G401 (cell line): ENCODE results near the gene SCCPDH. TPM values are rescaled to one million over a fixed set of nuclear protein-coding genes. Genes with fewer than 3 reads are reported as not detected.
"Not testable (repeated sequence)": the region's sequence is repeated elsewhere in the genome, so short reads cannot be mapped to it uniquely, and the experiment has no call there.

Experiments
- DNase-seq: peaks from one replicate; pipeline ENCODE4 v3.0.0-alpha.2; 2015; ENCODE audit warnings: low spot score
- in situ Hi-C: cut with HindIII; loops from 2 replicates; pipeline ENCODE4 v1.10.0; 2016; ENCODE audit warnings: low sequenced_read_pairs, mixed read lengths
- total RNA-seq: library from RNA; depleted of rRNA; stranded (reverse); fragments of >200 nt; shearing (Covaris generic); gene quantifications from 2 replicates; pipeline ENCODE4 v1.2.3, GENCODE V29; 2014

SCCPDH gene
- total RNA-seq, 1 experiment from 2014 or later = 66.9 TPM

DNA sequence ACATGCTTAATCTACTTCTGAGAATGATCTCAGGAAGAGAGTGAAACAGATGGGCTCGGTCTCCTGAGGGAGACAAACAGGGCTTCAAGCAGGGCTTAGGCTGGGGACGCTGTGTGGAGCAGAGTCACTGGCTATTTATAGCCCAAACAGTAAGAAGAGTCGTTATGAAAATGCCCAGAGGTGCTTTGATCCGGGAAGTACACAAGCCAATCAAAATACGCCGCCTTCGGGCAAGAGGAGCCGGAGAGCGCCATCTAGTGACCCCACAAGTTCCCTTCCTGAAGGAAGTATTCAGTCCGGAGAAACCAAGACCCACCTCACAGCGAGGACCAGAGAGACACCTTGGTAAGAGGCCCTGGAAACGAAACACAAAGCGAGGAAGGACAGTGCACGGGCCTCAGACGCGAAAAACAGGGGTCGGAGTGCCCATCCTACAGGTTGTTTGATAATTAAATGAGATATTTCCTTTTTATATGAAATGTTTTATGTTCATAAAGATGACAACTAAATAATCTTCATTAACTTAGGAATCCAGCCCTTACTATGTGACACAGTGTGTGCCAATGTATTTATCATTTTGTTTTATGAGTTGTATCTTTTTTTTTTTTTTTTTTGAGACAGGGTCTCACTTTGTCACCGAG, 25.0 kb upstream of the SCCPDH start:
- DNase-seq = peak; percentile 89
- in situ Hi-C loops = no loop called here

DNA sequence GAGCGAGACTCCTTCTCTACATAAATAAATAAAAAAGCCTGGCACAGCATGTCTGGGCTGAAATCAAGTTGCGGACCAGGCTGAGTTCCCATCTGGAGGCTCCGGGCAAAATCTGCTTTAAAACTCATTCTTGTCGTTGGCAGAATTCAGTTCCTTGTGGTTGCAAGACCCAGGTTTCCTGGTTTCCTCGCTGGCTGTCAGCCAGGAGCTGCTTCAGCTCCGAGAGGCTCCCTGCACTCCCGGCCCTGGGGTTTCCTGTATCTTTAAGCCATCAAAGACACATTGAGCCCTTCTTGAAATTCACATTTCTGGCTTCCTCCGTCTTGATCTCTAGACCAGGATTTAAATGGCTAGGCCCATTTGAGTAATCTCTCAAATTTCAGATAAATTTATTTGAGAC, 20.6 kb upstream of the SCCPDH start:
- in situ Hi-C loops = no loop called here
- no peak for DNase-seq

DNA sequence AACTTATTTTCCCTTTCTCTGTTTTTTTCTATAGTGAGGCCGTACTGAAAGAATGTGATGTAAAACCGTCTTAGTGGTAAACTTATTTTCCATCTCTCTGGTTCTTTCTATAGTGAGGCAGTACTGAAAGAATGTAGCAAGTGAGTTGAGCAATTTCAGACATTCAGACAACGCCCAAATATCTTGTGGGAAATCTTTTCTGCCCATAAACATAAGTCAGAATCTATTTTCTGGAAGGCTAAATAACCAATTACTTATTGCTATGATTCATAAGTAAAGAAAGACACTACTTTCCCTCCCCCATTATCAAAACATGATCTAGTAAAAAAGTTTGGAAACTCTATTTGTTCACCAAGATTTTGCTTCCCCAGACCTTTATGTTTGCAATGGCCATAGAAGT, 18.8 kb upstream of the SCCPDH start:
- in situ Hi-C loops = no loop called here
- DNase-seq = no peak

DNA sequence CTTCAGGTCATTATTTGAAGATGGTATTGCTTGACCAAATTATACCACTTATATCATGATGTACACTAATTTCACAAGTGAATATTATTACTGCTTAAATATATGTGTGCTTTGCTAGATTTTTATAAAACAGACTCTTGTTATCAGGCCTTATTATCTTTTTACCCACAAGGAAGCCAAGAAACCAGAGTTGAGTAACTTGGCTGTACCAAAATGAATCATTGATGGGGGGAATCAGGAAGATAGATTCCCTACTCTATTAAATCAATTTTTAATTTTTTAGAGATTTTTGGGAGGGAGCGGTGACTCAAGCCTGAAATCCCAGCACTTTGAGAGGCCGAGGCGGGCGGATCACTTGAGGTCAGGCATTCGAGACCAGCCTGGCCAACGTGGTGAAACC, 16.0 kb upstream of the SCCPDH start:
- in situ Hi-C loops = no loop called here
- DNase-seq = no peak

DNA sequence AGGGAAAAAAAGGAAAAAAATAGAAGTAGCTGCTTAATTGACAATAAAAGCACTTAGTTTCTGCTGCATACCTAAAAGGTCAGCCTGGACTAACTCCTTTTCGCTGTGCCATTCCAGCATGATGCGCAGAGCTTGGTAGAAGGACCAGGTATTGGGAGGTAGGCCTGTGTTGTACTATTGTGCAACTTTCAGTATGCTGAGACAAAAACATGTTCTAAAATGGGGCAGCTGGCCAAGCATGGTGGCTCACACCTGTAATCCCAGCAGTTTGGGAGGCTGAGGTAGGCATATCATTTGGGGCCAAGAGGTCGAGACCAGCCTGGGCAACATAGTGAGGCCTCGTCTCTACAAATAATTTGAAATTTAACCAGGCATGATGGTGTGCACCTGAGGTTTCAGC, 15.0 kb upstream of the SCCPDH start:
- in situ Hi-C loops = no loop called here
- no peak for DNase-seq

DNA sequence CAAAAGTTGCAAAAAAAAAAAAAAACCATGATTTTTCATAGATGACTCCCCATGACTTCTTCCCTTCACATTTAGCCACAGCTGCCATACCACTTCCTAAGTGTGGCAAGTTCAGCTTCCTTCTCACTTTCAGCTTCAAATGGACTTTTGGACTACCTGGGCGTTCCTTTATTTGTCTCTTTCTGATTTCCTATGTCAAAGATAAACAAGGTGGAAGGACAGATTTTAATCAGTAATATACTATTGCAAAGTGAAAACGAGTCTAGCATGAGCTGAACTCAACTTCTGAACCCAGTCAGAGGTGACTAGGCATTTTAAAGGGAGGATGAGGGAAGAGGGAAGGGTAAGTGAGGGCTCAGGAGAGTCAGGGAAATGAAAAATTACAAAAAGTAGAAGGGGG, 14.4 kb upstream of the SCCPDH start:
- no peak for DNase-seq
- in situ Hi-C loops = no loop called here

DNA sequence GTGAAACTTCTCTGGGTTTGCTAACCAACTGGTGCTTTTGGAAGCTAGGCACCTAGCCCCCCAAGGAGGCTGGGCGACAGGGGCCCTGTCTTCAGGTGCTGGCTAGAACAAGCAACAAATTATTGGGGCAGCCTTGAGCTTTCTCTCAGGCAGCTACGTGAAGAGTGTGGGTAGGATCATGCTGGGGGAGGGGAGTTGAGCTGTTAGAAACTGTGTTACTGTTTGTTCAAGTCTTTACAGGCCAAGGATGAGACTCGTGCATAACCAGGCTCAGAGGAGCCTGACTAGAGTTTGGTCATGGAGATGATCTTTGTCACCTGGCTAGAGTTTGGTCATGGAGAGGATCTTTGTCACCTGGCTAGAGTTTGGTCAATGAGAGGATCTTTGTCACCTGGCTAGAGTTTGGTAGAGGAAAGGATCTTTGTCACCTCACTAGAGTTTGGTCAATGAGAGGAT, 12.6 kb upstream of the SCCPDH start:
- no peak for DNase-seq
- in situ Hi-C loops = no loop called here

DNA sequence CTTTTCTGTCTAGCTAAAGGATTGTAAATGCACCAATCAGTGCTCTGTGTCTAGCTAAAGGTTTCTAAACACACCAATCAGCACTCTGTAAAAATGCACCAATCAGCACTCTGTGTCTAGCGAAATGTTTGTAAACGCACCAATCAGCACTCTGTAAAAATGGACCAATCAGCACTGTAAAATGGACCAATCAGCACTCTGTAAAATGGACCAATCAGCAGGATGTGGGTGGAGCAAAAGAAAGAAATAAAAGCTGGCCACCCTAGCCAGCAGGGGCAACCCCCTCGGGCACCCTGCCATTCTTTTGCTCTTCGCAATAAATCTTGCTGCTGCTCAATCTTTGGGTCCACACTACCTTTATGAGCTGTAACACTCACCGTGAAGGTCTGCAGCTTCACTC, 11.8 kb upstream of the SCCPDH start:
- DNase-seq, in situ Hi-C loops: not testable (repeated sequence)

DNA sequence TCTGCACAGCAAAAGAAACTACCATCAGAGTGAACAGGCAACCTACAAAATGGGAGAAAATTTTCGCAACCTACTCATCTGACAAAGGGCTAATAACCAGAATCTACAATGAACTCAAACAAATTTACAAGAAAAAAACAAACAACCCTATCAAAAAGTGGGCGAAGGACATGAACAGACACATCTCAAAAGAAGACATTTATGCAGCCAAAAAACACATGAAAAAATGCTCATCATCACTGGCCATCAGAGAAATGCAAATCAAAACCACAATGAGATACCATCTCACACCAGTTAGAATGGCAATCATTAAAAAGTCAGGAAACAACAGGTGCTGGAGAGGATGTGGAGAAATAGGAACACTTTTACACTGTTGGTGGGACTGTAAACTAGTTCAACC, 4.8 kb upstream of the SCCPDH start:
- in situ Hi-C loops, DNase-seq: not testable (repeated sequence)

DNA sequence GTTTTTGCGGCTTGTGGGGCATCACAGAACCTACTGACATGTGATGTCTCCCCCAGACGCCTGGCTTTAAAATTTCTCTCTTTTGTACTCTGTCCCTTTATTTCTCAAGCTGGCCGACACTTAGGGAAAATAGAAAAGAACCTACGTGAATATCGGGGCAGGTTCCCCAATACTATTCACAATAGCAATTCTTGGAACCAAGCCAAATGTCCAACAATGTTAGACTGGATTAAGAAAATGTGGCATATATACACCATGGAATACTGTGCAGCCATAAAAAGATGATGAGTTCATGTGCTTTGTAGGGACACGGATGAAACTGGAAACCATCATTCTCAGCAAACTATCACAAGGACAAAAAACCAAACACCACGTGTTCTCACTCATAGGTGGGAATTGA, 3.4 kb upstream of the SCCPDH start:
- in situ Hi-C loops = not testable (repeated sequence)

DNA sequence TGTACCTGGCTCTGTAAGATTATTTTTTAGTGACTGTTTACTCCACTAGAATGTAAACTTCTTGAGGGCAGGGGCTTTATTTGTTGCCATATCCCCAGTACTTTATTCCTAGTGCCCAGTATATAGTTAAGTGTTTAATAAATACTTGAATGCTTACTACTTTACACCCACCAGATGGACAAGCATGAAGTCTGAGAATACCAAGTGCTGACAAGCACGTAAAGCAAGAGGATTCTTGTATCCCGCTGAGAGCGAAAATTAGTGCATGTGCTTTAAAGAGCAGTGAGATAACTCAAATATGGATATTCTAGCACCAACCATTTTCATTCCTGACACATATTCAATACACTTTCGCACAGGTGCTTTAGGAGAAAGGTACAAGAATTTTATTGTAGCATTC, 1.5 kb upstream of the SCCPDH start:
- in situ Hi-C loops = no loop called here
- DNase-seq = no peak

More for the DNA sequence above, 3.4 kb upstream of the SCCPDH start:
- DNase-seq = not testable (repeated sequence)

DNA sequence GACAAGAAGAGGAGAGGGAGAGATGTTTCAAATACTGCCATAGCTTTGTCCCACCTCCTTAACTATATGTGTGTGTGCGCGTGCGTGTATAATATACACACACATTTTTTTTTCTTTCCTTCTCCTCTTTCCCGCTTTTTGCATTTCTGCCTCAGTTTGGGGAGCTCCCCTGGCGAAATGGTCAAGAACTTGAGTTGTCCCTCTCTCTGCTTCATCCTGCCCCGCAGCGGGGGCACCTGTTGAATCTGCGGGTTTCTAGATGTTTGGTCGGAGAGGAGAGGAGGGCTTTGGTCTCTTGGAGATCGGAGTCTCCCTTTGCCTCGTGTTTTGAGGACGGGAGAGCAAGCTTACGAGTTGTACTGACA, 504 bp downstream of the SCCPDH start:
- peak; percentile 55 for DNase-seq
- in situ Hi-C loops = no loop called here

DNA sequence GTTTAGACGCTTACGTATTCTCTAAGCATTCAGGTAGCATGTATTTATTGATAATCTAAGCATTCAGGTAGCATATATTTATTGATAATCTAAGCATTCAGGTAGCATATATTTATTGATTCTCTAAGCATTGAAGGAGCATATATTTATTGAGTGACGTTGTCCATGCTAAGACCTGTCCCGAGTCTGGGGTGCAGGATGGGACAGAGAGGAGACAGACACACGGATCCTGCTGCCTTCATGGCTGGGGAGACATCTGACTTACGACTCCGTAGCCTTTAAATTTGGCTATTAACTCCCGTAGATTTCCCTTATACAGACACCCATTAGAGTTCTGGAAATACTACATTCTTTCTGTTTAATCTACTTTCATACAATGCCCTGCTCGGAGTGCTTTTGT, 982 bp downstream of the SCCPDH start:
- peak; percentile 3 for DNase-seq
- in situ Hi-C loops = no loop called here

DNA sequence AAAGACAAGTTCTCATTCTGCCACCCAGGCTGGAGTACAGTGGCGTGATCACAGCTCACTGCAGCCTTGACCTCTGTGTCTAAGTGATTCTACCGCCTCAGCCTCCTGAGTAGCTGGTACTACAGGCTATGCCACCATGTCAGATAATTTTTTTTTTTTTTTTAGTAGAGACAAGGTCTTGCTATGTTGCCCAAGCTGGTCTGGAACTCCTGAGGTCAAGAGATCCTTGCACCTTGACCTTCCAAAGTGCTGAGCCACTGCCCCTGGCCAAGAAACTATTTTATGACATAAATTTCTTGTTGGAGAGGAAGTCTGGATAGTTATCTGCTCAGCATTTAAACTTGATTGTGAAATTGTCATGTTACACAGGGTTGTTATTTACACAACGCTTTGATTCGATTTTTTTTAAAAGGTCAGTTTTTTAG, 2.1 kb downstream of the SCCPDH start:
- no peak for DNase-seq
- in situ Hi-C loops = no loop called here

DNA sequence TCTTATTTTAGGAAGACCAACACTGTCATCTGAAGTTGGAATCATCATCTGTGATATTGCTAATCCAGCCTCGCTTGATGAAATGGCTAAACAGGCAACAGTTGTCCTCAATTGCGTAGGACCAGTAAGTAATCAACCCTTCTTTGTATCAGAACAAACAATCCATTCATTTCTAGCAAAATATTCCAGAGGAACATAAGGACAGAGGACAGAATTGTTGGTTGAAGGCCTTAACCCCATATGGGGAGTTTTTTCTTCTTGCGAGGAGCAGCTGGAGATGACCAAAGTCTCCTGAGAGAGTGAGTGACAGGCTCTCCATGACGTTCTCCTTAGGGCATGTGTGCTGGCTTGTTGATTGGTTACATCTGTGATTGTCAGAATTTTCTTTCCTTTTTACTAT, 2.7 kb downstream of the SCCPDH start:
- in situ Hi-C loops = no loop called here
- DNase-seq = no peak

DNA sequence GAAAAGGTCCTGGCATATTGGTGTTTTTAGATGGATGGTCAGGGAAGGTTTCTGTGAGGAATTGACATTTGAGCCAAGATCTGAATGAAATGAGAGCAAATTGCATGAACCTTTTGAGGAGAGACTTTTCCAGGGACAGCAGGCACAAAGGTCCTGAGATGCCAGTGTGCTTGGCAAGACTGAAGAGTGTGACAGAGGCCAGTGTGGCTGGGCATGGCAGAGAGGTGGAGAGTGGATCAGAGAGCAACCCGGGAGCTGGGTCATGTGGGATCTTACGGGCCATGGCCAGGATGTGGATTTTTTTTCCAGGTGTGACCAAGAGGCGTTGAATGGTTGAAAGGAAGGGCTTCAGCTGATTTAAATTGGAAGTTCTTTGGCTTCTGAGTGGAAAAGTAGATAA, 3.4 kb downstream of the SCCPDH start:
- no peak for DNase-seq
- in situ Hi-C loops = no loop called here

DNA sequence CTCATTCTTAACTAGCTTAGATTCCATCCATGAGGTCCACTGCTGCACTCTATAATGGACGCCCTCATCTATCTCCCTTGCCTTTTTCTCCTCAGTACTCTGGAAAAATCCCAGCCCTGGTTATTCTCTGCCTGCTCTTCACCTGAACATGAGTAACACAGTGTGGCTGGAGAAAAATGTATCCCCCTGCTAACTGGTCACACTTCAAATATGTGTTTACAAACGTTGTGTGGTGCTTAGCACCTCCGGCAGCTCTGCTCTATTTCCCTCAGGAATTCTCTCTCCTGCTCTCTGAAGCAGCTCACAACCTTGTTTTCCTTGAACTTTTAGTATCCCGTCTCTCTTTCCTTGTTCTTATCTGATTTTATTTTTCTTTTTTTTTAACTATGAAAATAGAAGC, 4.1 kb downstream of the SCCPDH start:
- in situ Hi-C loops = no loop called here
- DNase-seq = no peak

DNA sequence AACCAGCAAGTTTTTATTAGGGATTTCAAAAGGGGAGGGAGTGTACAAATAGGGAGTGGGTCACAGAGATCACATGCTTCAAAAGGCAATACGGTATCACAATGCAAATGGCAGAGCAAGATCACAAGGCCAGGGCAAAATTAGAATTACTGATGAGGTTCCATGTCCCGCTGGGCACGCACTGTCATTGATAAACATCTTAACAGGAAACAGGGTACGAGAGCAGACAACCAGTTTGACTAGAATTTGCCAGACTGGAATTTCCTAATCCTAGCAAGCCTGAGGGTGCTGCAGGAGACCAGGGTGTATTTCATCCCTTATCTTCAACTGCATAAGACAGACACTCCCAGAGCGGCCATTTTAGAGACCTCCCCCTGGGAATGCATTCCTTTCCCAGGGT, 4.8 kb downstream of the SCCPDH start:
- DNase-seq, in situ Hi-C loops: not testable (repeated sequence)

DNA sequence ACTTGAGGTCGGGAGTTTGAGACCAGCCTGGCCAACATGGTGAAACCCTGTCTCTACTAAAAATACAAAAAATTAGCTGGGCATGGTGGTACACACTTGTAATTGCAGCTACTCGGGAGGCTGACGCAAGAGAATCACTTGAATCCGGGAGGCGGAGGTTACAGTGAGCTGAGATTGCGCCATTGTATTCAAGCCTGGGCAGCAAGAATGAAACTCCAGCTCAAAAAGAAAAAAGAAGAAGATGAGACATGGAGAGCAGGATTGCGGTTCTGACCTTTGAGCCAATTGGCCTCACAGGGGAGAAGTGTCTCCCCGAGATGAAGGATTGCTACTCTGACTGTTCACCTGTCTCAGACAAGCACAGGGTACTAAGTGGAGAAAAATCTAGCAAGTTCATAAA, 6.6 kb downstream of the SCCPDH start:
- in situ Hi-C loops = no loop called here
- no peak for DNase-seq

DNA sequence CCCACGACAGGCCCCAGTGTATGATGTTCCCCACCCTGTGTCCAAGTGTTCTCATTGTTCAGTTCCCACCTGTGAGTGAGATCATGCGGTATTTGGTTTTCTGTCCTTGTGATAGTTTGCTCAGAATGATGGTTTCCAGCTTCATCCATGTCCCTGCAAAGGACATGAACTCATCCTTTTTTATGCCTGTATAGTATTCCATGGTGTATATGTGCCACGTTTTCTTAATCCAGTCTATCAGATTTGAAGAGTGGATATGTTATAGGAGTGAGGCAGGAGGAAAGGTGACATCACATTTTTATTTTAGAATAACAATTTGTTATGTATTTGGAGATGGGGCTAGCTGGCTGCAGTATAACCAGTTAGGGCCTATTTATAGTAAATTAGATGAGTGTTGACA, 7.7 kb downstream of the SCCPDH start:
- in situ Hi-C loops, DNase-seq: not testable (repeated sequence)

DNA sequence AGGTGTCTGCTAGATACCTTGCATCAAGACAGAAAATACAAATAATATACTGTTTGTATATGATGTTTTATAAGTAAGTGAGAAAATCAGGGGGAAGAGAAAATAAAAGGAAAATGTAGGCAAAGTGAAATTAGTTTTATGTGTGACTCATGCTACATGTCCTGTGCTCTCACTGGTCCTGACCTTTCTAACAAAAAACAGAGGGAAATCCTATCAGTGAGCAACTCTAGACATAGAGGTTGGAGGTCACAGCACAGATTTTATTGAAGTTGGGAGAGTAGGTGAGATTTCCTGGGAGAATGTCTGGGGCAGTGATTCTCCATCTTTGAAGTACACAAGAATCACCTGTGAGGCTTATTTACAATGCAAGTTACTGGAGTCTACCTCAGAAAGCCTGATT, 9.5 kb downstream of the SCCPDH start:
- DNase-seq = no peak
- in situ Hi-C loops = no loop called here

DNA sequence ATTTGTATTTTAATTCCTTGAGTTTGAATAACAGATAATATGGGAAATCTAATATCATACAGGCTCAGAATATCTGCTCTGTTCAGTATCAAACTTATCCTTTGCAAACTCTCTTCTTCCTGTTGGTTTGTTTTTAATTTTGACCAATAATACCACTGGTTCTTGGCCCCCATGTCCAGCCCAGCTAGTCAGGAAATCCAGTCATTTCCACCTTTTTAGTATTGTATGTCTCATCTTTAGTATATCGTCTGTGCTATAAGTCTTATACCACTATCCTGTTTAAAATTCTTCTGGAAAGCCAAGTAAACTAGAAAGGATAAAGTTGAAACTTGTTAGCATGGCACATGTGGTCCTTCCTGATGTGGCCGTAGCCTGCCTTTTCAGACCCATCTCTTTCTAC, 10.7 kb downstream of the SCCPDH start:
- DNase-seq = no peak
- in situ Hi-C loops = no loop called here
